GM23338 (cell line): Measurements from ENCODE around the gene DKK2. TPM values are rescaled to one million over a fixed set of nuclear protein-coding genes. Genes with fewer than 3 reads are reported as not detected.

ENCODE experiments used
- ATAC-seq: fragments of 200-7000 bp; cut with Tn5 transposase; 3 replicates; pipeline ENCODE4 v1.9.1; 2020
- DNase-seq: peaks from one replicate; pipeline ENCODE4 v3.0.0-alpha.2; 2015; ENCODE audit warnings: low spot score
- H2AFZ ChIP-seq: fragments of 200-600 bp; sonication (generic); 2 replicates; pipeline ENCODE4 v1.8.0; 2016; ENCODE audit warnings: antibody characterized with exemption, mild to moderate bottlenecking, moderate library complexity
- H3F3A ChIP-seq: fragments of 200-600 bp; sonication (generic); replicated peaks from 2 replicates; pipeline ENCODE4 v1.8.0; 2017; ENCODE audit warnings: antibody characterized with exemption, mixed run types, low read depth
- H3K27ac ChIP-seq: fragments of 200-600 bp; sonication (generic); 2 replicates; pipeline ENCODE4 v1.6.1; 2016; ENCODE audit warnings: low read depth
- H3K27me3 ChIP-seq: fragments of 200-600 bp; sonication (generic); 2 replicates; pipeline ENCODE4 v1.8.0; 2016; ENCODE audit warnings: mild to moderate bottlenecking, mixed run types, moderate library complexity; ENCODE audit not compliant: insufficient read depth
- H3K36me3 ChIP-seq: fragments of 200-600 bp; sonication (generic); 2 replicates; pipeline ENCODE4 v1.8.0; 2016; ENCODE audit warnings: mild to moderate bottlenecking; ENCODE audit not compliant: insufficient read depth
- H3K4me1 ChIP-seq: fragments of 200-600 bp; sonication (generic); 2 replicates; pipeline ENCODE4 v1.8.0; 2016; ENCODE audit warnings: mild to moderate bottlenecking, moderate library complexity; ENCODE audit not compliant: insufficient read depth
- H3K4me2 ChIP-seq: fragments of 200-600 bp; sonication (generic); 2 replicates; pipeline ENCODE4 v1.7.1; 2017; ENCODE audit warnings: mixed run types
- H3K4me3 ChIP-seq: fragments of 200-600 bp; sonication (generic); 2 replicates; pipeline ENCODE4 v1.6.1; 2016; ENCODE audit warnings: mixed run types
- H3K79me2 ChIP-seq: fragments of 200-600 bp; sonication (generic); replicated peaks from 2 replicates; pipeline ENCODE4 v1.8.0; 2017; ENCODE audit warnings: mild to moderate bottlenecking; ENCODE audit not compliant: insufficient read depth
- H3K9me2 ChIP-seq: fragments of 200-600 bp; sonication (generic); 2 replicates; pipeline ENCODE4 v1.8.0; 2017; ENCODE audit not compliant: insufficient read depth
- H4K20me1 ChIP-seq: fragments of 200-600 bp; sonication (generic); replicated peaks from 2 replicates; pipeline ENCODE4 v1.8.0; 2017; ENCODE audit warnings: mild to moderate bottlenecking; ENCODE audit not compliant: insufficient read depth
- H3K27ac Mint-ChIP-seq: 2 replicates; pipeline ENCODE4 v1.8.0; 2020; ENCODE audit warnings: inconsistent platforms, mild to moderate bottlenecking, moderate library complexity, mixed read lengths
- H3K27me3 Mint-ChIP-seq: 3 replicates; pipeline ENCODE4 v1.8.0; 2022; ENCODE audit warnings: low read depth, mild to moderate bottlenecking, moderate library complexity, mixed read lengths, inconsistent platforms; ENCODE audit not compliant: insufficient read depth, poor library complexity
- H3K36me3 Mint-ChIP-seq: 3 replicates; pipeline ENCODE4 v1.8.0; 2021; ENCODE audit warnings: low read depth, mild to moderate bottlenecking, inconsistent platforms, moderate library complexity, mixed read lengths
- H3K4me1 Mint-ChIP-seq: 3 replicates; pipeline ENCODE4 v1.8.0; 2020; ENCODE audit warnings: mild to moderate bottlenecking, inconsistent platforms, mixed read lengths
- H3K4me3 Mint-ChIP-seq: 3 replicates; pipeline ENCODE4 v1.8.0; 2021; ENCODE audit warnings: moderate library complexity, mild to moderate bottlenecking, inconsistent platforms, mixed read lengths
- H3K9me3 Mint-ChIP-seq: 3 replicates; pipeline ENCODE4 v1.8.0; 2020; ENCODE audit warnings: moderate library complexity, mild to moderate bottlenecking, inconsistent platforms, mixed read lengths
- CTCF ChIP-seq, 2 experiments: fragments of 200-600 bp in 1 of 2; sonication (generic) in 1 of 2; conservative IDR thresholded peaks; 2 replicates each; pipeline versions ENCODE4 v1.5.1 to v1.6.1; 2016 to 2017; ENCODE audit warnings: antibody characterized with exemption in 2 of 2, low read depth in 2 of 2, mild to moderate bottlenecking in 2 of 2, moderate library complexity in 1 of 2
- EZH2 ChIP-seq: fragments of 200-600 bp; sonication (generic); IDR thresholded peaks from one replicate; pipeline ENCODE4 v1.8.0; 2017; ENCODE audit warnings: antibody characterized with exemption, mild to moderate bottlenecking, low read depth; ENCODE audit not compliant: unreplicated experiment
- EZH2phosphoT487 ChIP-seq: fragments of 200-600 bp; sonication (generic); IDR thresholded peaks from one replicate; pipeline ENCODE4 v1.8.1; 2018; ENCODE audit warnings: antibody characterized with exemption; ENCODE audit not compliant: unreplicated experiment
- NANOG ChIP-seq: IDR thresholded peaks from 2 replicates; pipeline ENCODE4 v1.6.1; 2016; ENCODE audit warnings: antibody characterized with exemption, borderline replicate concordance
- POLR2AphosphoS5 ChIP-seq: IDR thresholded peaks from 2 replicates; pipeline ENCODE4 v1.6.1; 2016; ENCODE audit warnings: antibody characterized with exemption, low read depth
- REST ChIP-seq: IDR thresholded peaks from one replicate; pipeline ENCODE4 v1.6.1; 2018; ENCODE audit warnings: antibody characterized with exemption; ENCODE audit not compliant: unreplicated experiment
- STAT1 ChIP-seq: IDR thresholded peaks from one replicate; pipeline ENCODE4 v1.6.1; 2016; ENCODE audit warnings: antibody characterized with exemption; ENCODE audit not compliant: unreplicated experiment
- ZNF114 ChIP-seq: fragments of 250-450 bp; sonication (Bioruptor Pico); IDR thresholded peaks from 2 replicates; pipeline ENCODE4 v1.5.0; 2020; ENCODE audit warnings: mild to moderate bottlenecking, moderate library complexity
- ZNF331 ChIP-seq: fragments of 250-450 bp; sonication (Bioruptor Pico); IDR thresholded peaks from 2 replicates; pipeline ENCODE4 v1.5.0; 2020; ENCODE audit warnings: low read depth, mild to moderate bottlenecking, moderate library complexity
- polyA plus RNA-seq: library from polyadenylated mRNA; unstranded; fragments of >200 nt; fragmentation: Nextera tagmentation; extraction: Ambion mirVana; gene quantifications from 2 replicates; pipeline ENCODE4 v1.2.1, GENCODE V29; 2016
- total RNA-seq: library from RNA; depleted of rRNA; stranded (reverse); fragments of >200 nt; shearing (Covaris generic); gene quantifications from 2 replicates; pipeline ENCODE4 v1.2.3, GENCODE V29; 2014
- TF ChIP-seq, protein P1 (sequence below): IDR thresholded peaks from 2 replicates; pipeline ENCODE4 v1.6.1; 2016; ENCODE audit warnings: antibody characterized with exemption

The DKK2 gene
- total and polyA plus RNA-seq, 2 experiments from 2014 or later: 0.05 TPM; not detected in 1

GRCh38 chr4:106898621-106899230, 137.4 kb downstream of the DKK2 start:
- no peaks in the 10 kb centered on the region for H3K36me3 ChIP-seq
- H3K4me3 ChIP-seq: no peak overlapping the region
- no peaks in the 10 kb centered on the region for H3K4me1 ChIP-seq
- no peak overlapping the region for H3K4me2 ChIP-seq
- Mint-ChIP-seq H3K9me3 (peaks cover 7% of the 10 kb centered on the region; the same call in 1 of the 3 replicates), H3K27me3 (no peaks in the 10 kb centered on the region), H3K4me1 (no peaks in the 10 kb centered on the region), H3K4me3 (no peak overlapping the region), H3K27ac (no peak overlapping the region), H3K36me3 (no peaks in the 10 kb centered on the region)
- H3K27ac ChIP-seq: no peak overlapping the region
- TF ChIP-seq CTCF (conservative IDR thresholded peaks at IDR 0.05; ENCODE audit: low read depth in 2 of 2): peak; percentile 86 to 98
- no peak for TF ChIP-seq REST
- no peak for TF ChIP-seq ZNF331 (CRISPR knock-in tag)
- no peak for TF ChIP-seq POLR2AphosphoS5
- TF ChIP-seq STAT1: no peak
- H3K27me3 ChIP-seq: no peaks in the 10 kb centered on the region
- H4K20me1 ChIP-seq: no peaks in the 10 kb centered on the region
- ATAC-seq (peak; percentile 84), DNase-seq (peak; percentile 85)
- H3K9me2 ChIP-seq: no peaks in the 10 kb centered on the region
- no peaks in the 10 kb centered on the region for H3F3A ChIP-seq
- no peaks in the 10 kb centered on the region for H3K79me2 ChIP-seq
- no peak overlapping the region for H2AFZ ChIP-seq

DNA sequence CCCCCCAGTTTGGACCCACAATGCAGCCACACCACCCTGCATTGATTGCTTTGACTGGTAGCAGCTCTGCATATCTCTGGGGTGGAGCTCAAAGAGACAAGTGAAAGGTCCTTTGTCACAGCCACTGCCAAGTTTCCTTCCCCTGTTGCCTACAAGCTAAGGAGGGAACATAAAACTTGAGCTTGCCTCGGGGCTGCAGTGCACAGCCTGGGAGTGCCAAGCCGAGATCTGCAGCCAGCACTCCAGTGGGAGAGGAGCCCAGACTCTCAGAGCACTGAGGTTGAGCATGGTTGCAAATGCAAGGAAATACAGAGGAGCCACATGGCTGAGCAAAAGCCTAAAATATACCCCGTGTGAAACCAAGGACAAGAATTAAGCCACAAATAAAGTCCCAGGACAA, 142.2 kb downstream of the DKK2 start:
- no peaks in the 10 kb centered on the region for H3K79me2 ChIP-seq
- Mint-ChIP-seq H3K27me3 (no peaks in the 10 kb centered on the region), H3K4me1 (no peaks in the 10 kb centered on the region), H3K27ac (no peak overlapping the region), H3K36me3 (no peaks in the 10 kb centered on the region), H3K9me3 (peaks cover 7% of the 10 kb centered on the region; the same call in 1 of the 3 replicates), H3K4me3 (no peak overlapping the region)
- no peaks in the 10 kb centered on the region for H4K20me1 ChIP-seq
- no peak; the same call in 2 of the 3 replicates for ATAC-seq
- H3F3A ChIP-seq: no peaks in the 10 kb centered on the region
- H3K9me2 ChIP-seq: no peaks in the 10 kb centered on the region
- no peaks in the 10 kb centered on the region for H3K36me3 ChIP-seq
- H3K27me3 ChIP-seq: no peaks in the 10 kb centered on the region
- H3K27ac ChIP-seq: no peak overlapping the region
- DNase-seq: no peak
- H3K4me2 ChIP-seq: no peak overlapping the region
- no peak overlapping the region for H3K4me3 ChIP-seq
- H2AFZ ChIP-seq: peak overlapping the region; percentile 70; the same call in 1 of the 2 replicates
- H3K4me1 ChIP-seq: no peaks in the 10 kb centered on the region
- TF ChIP-seq CTCF (conservative IDR thresholded peaks at IDR 0.05; ENCODE audit: low read depth in 2 of 2) (no peak), NANOG (no peak), ZNF331 (CRISPR knock-in tag) (no peak), REST (no peak), EZH2phosphoT487 (no peak), EZH2 (no peak), POLR2AphosphoS5 (no peak), ZNF114 (no peak)
- TF ChIP-seq, protein P1, sequence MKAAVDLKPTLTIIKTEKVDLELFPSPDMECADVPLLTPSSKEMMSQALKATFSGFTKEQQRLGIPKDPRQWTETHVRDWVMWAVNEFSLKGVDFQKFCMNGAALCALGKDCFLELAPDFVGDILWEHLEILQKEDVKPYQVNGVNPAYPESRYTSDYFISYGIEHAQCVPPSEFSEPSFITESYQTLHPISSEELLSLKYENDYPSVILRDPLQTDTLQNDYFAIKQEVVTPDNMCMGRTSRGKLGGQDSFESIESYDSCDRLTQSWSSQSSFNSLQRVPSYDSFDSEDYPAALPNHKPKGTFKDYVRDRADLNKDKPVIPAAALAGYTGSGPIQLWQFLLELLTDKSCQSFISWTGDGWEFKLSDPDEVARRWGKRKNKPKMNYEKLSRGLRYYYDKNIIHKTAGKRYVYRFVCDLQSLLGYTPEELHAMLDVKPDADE: no peak
